CD1c-positive myeloid dendritic cell (primary cell): ENCODE data around the gene GYS1.
A peak's percentile ranks its signal among the peaks of the same experiment; 100 is the strongest.
"Not testable (repeated sequence)": the region's sequence is repeated elsewhere in the genome, so short reads cannot be mapped to it uniquely, and the experiment has no call there.

ENCODE experiments used
- DNase-seq: peaks from one replicate; pipeline ENCODE4 v3.0.0-alpha.2; 2016; ENCODE audit errors: extremely low spot score

Gene GYS1

DNA sequence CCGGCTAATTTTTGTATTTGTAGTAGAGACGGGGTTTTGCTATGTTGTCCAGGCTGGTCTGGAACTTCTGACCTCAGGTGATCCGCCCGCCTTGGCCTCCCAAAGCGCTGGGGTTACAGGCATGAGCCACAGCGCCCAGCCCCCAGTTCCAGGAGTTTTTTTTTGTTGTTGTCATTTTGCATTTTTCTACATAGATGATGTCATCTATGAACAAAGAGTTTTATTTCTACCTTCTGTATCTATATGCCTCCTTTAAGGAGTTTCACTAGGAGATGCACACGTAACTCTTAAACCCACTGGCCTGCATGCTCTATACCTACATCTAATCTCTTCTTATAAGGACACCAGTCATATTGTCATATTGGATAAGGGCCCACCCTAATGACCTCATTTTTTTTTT is 54.9 kb downstream of the GYS1 start:
- no peak for DNase-seq

GRCh38 chr19:48935864-48936263 is 57.2 kb downstream of the GYS1 start:
- no peak for DNase-seq

GRCh38 chr19:48934837-48935236 is 58.3 kb downstream of the GYS1 start:
- no peak for DNase-seq

DNA sequence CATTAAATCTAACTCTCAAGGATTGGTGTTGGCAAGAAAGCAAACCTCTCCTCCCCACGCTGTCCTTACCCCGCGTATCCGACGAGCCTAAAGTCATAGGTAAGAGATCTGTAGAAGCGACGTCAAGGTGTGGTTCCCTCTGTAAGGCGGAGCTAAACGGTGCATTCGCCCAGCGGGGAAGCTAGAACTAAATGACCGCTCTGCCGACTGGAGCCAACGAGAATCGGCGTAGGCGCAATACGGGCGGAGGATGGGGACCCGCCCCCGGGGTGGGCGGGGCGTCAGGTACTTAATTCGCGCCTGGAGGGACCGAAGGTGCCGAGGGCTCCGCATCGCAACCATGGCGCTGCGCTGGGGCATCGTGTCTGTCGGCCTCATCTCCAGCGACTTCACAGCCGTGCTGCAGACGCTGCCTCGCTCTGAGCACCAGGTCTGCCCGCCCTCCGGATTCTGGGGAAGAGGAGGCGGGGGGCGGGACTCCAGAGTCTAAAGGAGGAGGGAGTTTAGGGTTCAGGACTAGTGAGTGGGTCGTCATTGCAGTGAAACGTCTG is 59.7 kb downstream of the GYS1 start, which contains the start of gene DHDH:
Gene DHDH, plus strand, starts transcription at position 318 of the 551 bp plus-strand sequence. Its CDS starts 23 bp downstream, at position 341.
- DNase-seq = peak; percentile 82

GRCh38 chr19:48928164-48929025 is 64.7 kb downstream of the GYS1 start:
- no peak for DNase-seq

- not testable (repeated sequence) for DNase-seq
These were observed 65.4 kb downstream of the GYS1 start for GRCh38 chr19:48927692-48928091.

DNA sequence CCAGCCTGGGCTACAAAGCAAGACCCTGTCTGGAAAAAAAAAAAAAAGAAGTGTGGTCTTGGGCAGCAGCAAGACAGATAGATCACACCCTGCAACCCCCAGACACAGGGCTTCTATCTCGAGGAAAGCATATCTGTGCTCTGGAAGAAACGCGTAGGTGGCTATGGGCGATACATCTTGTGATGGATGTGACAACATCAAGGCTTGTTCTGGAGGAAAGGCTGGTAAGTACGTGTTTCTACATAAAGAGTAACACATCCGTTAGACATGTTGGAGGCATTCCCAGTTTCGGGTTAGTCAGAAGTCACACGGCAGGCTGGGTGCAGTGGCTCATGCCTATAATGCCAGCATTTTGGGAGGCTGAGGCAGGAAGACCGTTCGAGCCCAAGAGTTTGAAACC is 66.2 kb downstream of the GYS1 start:
- peak; percentile 92 for DNase-seq

DNA sequence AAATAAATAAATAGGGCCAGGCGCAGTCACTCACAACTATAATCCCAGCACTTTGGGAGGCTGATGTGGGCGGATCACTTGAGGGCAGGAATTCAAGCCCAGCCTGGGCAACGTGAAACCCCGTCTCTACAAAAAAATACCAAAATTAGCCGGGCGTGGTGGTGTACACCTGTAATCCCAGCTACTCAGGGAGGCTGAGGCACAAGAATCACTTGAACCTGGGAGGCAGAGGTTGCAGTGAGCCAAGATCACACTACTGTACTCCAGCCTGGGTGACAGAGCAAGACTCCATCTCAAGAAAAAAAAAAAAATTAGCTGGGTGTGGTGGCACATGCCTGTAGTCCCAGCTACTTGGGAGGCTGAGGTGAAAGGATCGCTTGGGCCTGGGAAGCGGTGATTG is 67.2 kb downstream of the GYS1 start:
- not testable (repeated sequence) for DNase-seq

- DNase-seq = no peak
These were observed 67.8 kb downstream of the GYS1 start for GRCh38 chr19:48925240-48925843.

DNA sequence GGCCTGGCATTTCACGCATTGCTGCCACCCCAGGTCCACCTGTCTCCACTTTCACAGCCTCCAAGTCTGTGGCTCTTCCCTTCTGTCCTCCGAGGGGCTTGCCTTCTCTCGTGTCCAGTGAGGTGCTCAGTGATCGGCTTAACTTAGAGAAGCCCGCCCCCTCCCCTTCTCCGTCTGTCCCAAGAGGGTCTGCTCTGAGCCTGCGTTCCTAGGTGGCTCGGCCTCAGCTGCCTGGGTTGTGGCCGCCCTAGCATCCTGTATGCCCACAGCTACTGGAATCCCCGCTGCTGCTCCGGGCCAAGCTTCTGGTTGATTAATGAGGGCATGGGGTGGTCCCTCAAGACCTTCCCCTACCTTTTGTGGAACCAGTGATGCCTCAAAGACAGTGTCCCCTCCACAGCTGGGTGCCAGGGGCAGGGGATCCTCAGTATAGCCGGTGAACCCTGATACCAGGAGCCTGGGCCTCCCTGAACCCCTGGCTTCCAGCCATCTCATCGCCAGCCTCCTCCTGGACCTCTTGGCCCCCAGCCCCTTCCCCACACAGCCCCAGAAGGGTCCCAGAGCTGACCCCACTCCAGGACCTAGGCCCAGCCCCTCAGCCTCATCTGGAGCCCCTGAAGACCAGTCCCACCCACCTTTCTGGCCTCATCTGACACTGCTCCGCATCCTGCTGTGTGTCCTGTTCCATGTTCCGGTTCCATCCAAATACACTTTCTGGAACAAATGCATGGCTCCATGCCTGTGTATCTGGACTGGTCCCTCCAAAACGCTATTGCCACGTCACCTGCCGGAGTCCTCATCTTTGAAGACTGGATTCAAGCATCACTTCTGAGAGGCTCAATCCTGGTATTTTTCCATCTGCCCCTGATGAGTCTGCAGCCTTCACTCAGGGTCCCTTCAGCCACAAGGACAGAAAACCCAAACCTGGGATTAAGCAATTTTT is 70.3 kb downstream of the GYS1 start:
- DNase-seq = no peak

GRCh38 chr19:48921721-48922500 is 71.2 kb downstream of the GYS1 start:
- no peak for DNase-seq

DNA sequence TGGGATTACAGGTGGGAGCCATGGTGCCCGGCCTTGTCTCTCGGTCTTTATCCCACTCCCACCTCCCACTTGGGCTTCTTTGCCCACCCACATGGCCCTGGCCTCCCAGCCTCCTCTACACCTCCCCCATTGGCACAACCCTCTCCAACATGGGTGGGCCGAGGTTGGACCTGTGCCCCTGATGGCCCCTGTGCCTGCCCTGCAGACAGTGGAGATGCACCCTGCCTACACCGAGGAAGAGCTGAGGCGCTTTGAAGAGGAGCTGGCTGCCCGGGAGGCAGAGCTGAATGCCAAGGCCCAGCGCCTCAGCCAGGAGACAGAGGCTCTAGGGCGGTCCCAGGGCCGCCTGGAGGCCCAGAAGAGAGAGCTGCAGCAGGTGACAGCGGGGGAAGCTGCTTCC is 72.2 kb downstream of the GYS1 start:
- no peak for DNase-seq

GRCh38 chr19:48919271-48919670 is 73.8 kb downstream of the GYS1 start:
- not testable (repeated sequence) for DNase-seq

GRCh38 chr19:48918801-48919247 is 74.3 kb downstream of the GYS1 start:
- peak; percentile 10 for DNase-seq
